Vagina (tissue), 2 donors: ENCODE data around the gene MBTPS1.

Source experiments
- CTCF ChIP-seq, 3 experiments: fragments of 450-650 bp in 2 of 3; fragments of 200-600 bp in 1 of 3; sonication (generic) in 1 of 3; IDR thresholded peaks; one replicate each; pipeline ENCODE4 v1.5.1; 2017 to 2019; ENCODE audit warnings: antibody characterized with exemption in 3 of 3, mild to moderate bottlenecking in 2 of 3, moderate library complexity in 2 of 3
- POLR2A ChIP-seq, 2 donors: fragments of 450-650 bp; IDR thresholded peaks; one replicate each; pipeline ENCODE4 v1.6.1; 2017; ENCODE audit warnings: antibody characterized with exemption in 2 of 2, mild to moderate bottlenecking in 2 of 2, moderate library complexity in 2 of 2
- POLR2AphosphoS5 ChIP-seq, 2 donors: sonication (generic); formaldehyde crosslinking; IDR thresholded peaks; one replicate each; pipeline ENCODE4 v1.9.0; 2017; ENCODE audit warnings: antibody characterized with exemption in 2 of 2, mild to moderate bottlenecking in 2 of 2, low read depth in 1 of 2; ENCODE audit not compliant: insufficient read depth in 1 of 2

DNA sequence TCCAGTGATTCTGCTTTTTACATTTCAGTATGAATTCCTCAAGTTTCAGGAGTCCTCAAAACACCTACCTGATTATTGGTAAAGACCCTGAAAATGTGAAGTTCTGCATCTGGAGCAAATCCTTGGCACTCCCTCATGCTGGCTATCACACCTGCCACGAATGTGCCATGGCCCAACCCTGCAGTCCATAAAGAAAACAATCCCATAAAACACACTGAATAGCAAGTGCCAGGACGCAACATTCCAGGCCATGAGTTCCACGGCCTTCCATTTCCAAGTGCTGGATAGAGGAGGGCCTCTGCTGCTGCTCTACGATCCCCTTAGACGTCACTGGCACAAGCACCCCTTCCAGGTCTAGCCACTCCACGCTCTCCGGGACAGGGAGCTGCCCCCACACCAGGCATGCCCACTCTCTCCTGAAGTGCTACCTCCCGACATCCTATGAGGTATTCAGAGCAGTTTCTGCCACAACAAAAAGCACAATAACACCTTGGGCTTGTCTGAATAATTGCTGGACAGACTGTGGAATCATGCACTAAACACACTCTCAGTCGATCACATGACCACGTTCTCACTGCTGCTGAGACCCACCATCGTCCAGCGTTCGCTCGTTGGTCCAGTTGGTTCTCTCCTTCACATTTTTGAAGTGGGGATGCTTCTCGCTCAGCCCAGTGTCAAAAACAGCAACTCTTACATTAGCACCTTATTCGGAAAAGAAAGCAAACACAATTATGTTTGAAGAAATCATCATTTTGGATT lies 23.4 kb downstream of the MBTPS1 start:
- TF ChIP-seq POLR2AphosphoS5 (IDR thresholded peaks at IDR 0.05; ENCODE audit: insufficient read depth in 1 of 2, low read depth in 1 of 2) (no peak), CTCF (IDR thresholded peaks at IDR 0.05) (no peak), POLR2A (IDR thresholded peaks at IDR 0.05) (no peak)
